HG03571 (cell line): ENCODE results near the gene SLC4A3.

Experiments
- ATAC-seq: cut with Tn5 transposase; IDR thresholded peaks from one replicate; pipeline ENCODE4 v1.9.1; 2021; ENCODE audit not compliant: unreplicated experiment

The SLC4A3 gene

DNA sequence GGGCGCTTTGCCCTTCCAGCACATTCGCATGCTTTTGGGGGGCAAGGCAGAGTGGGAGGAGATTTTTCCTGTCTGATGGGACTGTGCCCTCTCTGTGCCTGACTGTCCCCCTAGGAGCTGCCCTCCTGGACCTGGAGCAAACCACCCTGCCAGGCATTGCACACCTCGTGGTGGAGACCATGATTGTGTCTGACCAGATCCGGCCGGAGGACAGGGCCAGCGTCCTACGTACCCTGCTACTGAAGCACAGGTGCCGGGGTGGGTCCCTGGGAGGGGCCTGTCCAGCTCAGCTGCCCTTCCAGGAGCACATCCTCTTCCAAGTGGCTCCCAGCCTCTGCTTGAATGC lies 5.3 kb downstream of the SLC4A3 start:
- no peak for ATAC-seq

DNA sequence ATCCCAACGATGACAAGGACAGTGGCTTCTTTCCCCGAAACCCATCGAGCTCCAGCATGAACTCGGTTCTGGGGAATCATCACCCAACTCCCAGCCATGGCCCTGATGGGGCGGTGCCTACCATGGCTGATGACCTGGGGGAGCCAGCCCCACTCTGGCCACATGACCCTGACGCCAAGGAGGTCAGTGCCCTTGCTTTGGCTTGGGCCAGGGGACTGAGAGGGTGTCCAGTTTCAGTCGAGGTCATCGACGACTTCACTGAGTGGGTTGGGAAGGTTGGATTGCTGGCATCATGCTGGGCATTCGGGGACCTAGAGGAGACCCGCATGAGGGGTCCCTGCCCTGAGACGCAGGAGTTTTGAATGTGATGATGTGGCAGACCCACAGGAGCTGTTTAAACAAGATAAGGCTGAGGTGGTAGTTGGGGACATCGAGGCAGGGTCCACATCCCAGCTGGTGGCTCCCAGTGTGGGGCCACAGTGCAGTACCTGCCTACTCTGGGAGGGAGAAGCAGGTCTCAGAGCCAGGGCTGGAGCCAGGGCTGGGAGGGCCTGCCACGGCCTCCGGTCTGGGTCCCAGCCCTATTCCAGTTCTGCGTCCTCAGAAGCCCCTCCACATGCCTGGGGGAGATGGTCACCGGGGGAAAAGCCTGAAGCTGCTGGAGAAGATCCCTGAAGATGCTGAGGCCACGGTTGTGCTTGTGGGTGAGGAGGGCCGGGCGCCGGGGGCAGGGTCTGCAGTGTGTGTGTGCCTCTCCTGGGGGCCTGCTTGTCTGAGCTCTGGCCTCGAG lies 6.0 kb downstream of the SLC4A3 start:
- ATAC-seq = no peak

DNA sequence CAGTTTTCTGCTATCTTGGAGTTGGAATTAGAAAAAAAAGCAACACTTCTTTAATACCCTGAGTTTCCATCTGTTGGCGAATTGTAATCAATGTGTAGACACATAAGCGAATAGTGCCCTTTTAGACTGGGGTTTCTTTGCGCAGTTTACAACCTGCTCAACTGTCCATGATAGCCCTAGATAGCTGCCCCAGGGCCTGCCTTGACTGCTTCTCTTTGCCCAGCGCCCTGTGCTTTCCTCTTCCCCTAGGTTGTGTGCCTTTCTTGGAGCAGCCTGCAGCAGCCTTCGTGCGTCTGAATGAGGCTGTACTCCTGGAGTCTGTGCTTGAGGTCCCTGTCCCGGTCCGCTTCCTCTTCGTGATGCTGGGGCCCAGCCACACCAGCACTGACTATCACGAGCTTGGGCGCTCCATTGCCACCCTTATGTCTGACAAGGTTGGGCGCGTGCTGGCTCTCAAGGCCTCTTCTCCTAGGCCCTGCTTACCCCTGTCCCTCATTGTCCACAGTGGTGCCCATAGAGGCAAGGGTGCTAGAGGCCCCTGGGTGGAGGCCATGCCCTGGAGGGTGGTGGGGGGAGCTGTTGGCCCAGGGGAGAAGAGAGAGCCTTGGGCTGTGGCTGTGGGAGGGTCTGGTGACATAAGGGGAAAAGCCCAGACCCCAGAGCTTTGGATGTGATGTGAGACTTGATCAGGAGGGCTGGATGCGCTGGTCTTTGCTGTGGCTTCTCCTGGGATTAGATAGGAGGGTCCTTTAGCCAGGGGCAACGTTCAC lies 6.9 kb downstream of the SLC4A3 start:
- ATAC-seq = no peak

DNA sequence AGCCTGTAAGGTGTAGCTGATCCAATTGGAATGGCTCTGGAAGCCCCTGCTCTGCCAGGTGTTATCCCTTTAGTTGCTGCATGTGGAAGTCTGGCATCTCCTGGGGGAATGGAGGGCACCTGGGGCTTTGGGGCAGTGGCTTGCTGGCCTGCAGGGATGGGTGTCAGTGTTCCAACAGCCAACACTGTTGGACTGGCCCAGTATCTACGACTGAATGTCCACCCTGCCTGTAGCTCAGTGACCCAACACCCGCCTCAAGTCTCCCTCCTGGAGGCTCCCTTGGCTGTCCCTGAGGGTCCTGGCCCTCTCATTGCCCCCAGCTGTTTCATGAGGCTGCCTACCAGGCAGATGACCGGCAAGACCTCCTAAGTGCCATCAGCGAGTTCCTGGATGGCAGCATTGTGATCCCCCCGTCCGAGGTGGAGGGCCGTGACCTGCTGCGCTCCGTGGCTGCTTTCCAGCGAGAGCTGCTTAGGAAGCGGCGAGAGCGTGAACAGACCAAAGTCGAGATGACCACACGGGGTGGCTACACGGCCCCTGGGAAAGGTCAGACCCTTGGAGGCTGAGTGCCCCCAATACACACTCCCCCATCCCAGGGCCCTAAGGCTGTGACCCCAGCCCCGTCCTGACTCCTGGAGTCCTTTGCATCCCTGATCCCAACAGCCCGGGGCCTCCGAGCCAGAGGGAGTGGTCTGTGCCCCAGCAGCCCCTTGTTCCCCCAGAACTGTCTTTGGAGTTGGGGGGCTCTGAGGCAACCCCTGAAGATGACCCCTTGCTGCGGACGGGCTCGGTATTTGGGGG lies 7.7 kb downstream of the SLC4A3 start:
- ATAC-seq = no peak

DNA sequence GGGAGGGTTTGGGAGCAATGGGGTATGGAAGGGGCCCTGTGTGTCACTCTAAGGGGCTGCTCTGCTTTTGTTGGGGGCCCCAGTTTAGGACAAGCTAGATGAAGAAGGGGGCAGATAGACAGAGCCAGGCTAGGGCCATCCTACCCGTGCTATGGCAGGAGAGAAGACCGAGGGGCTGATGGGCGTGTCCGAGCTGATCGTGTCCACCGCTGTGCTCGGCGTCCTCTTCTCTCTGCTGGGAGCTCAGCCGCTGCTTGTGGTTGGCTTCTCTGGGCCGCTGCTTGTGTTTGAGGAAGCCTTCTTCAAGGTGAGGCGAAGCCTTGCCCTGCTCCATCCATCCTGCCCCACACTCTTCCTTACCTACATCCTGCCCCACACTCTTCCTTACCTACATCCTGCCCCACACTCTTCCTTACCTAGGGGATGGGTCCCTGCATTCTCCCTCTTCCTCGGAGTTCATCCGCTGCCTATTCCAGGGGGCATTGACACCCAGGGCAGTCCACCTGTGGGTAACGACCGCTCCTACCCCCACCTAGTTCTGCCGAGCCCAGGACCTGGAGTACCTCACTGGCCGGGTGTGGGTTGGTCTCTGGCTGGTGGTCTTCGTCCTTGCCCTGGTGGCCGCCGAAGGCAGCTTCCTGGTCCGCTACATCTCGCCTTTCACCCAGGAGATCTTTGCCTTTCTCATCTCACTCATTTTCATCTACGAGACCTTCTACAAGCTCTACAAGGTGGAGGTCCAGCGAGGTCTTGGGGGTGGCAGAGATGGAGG lies 8.9 kb downstream of the SLC4A3 start:
- ATAC-seq = no peak

DNA sequence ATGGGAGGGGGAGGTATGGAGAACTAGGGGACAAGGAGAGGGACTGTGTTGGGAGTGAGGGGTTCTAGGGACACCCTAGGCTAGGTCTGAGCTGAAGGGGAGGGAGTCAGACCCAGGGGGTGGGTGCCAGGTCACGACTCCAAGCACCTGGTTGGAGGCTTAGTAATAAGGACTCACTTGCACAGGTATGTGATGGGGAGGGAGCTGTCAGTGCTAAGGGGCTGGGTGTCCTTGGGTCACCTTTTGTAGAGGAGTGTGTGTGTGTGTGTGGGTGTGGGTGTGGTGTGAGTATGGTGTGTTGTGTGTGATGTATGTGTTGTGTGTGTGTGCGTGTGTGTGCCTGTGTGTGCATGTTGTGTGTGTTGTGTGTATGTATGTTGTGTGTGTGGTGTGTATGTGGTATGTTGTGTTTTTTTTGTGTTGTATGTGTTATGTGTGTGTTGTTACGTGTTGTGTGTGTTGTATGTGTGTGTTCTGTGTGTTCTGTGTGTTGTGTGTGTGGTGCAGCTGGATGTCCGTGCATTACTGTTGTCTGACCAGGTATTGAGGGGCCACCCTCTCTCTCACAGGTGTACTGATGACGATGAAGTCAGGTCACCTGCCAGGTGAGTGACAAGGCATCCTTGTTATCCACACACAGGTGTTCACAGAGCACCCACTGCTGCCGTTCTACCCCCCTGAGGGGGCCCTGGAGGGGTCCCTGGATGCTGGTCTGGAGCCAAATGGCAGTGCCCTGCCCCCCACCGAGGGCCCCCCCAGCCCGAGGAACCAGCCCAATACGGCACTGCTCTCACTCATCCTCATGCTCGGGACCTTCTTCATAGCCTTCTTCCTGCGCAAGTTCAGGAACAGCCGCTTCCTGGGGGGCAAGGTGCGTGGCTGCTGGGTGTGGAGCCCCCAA lies 9.8 kb downstream of the SLC4A3 start:
- no peak for ATAC-seq

DNA sequence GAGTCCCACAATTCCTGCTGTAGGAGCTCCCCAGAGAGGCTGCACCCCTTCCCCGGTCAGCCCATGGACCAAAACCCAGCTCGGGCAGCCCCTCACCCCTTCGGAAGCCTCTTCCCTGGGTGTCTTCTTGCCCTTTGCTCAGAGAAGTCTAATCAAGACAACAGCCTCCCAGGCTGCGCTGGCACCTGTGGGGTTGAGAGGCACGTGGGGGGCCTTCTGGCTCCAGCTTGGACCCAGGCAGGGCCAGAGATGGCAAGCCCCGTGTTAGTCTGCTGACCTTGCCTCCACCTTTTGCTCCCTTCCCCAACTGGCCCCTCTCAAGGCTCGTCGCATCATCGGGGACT lies 10.4 kb downstream of the SLC4A3 start:
- ATAC-seq = no peak

DNA sequence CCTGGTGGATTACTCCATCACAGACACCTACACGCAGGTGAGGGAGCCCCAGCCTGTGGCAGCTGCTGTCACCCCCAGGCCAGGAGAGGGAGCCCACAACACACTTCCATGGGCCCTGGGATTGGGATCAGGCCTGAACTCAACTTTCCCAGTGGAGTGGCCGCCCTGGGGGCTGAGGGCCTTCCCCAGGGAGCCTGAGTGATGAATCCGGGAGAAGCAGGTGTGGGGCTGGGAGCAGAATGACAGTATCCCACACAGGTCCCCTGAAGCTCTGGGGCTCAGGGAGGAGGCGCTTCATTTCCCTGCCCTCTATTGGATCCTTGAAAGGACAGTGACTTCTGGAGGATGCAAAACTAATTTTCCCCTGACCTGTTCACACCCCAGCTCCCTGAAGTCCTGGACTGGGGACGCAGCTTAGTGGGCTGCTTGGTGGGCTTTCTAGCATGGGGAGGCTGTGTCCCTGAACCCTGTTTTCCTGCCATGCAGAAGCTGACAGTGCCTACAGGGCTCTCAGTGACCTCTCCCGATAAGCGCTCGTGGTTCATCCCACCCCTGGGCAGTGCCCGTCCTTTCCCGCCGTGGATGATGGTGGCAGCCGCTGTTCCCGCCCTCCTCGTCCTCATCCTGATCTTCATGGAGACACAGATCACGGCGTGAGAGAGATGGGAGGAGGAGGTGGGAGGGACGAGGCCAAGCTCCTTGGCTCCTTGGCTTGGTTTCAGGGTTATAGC lies 11.0 kb downstream of the SLC4A3 start:
- ATAC-seq = no peak

DNA sequence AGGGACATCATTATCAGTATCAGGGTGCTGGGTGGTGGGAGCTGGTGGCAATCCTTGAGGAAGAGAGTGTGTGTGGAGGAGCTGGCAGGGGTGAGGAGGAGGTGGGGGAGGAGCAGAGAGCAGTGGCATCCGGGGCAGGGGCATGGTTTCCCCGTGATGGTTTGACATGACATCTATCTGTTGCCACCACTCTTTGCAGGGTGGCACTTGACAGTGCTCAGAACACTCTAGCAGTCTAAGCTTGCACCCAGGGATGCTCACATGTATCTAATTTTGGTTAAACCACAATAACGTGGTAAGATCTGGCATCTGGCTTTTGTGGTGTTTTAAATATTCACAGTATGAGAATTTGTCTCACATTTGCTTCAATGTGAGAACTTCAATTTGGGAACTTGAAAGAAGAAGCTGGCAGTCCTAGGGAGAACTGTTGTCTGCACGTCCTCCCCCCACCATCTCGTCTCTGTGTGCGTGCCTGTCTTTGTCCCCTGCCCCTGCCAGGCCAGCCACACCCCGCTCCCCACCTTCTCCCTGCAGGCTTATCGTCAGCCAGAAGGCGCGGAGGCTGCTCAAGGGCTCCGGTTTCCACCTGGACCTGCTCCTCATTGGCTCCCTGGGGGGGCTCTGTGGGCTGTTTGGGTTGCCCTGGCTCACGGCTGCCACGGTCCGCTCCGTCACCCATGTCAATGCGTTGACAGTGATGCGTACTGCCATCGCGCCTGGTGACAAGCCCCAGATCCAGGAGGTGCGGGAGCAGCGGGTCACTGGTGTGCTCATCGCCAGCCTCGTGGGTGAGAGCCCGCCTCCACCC lies 11.7 kb downstream of the SLC4A3 start:
- ATAC-seq = no peak

DNA sequence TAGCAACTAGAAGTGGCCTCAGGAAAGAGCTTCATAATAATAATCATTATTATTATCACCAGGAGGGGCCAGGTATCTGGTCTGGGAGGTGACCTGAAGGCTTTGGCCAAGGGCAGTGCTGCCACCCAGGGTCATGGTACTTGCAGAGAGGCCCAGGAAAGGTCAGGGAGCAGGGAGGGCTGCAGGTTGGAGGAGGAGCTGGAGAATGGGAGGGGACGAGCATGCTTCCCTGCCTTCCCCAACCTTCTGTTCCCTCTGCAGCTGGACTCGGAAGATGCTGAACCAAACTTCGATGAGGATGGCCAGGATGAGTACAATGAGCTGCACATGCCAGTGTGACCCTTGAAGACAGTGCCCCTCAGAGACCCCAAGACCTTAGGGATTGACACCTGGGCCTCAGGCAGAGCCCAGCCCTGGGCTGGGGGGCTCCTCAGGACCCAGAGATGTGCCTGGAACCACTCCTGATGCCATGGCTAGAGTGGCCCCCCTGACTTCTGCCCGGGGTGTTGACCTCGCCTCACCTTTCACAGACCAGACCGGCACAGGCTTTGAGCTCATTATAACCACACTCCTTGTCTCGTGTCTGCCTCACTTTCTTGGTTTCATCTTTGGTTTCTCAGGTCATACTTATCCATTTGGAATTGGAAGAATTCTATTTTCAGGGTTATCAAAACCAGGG lies 14.1 kb downstream of the SLC4A3 start:
- no peak for ATAC-seq

DNA sequence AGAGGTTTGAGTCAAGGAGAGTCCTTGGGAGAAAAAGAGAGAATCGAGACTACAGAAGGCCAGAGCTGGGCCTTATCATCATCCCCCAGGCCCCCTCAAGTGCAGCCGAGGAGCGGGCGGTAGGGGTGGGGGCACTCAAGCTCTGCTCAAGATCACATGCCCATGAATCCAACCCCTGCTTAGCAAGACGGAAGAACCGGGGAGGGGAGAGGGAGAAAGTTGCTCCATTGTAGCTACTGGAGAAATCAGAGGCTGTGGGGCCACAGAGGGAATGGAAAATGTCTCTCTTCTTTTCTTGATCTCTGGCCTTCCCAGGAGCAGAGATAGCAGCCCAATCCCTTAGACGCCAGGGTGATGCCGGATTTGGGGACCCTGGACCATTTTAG lies 14.6 kb downstream of the SLC4A3 start:
- ATAC-seq = no peak

DNA sequence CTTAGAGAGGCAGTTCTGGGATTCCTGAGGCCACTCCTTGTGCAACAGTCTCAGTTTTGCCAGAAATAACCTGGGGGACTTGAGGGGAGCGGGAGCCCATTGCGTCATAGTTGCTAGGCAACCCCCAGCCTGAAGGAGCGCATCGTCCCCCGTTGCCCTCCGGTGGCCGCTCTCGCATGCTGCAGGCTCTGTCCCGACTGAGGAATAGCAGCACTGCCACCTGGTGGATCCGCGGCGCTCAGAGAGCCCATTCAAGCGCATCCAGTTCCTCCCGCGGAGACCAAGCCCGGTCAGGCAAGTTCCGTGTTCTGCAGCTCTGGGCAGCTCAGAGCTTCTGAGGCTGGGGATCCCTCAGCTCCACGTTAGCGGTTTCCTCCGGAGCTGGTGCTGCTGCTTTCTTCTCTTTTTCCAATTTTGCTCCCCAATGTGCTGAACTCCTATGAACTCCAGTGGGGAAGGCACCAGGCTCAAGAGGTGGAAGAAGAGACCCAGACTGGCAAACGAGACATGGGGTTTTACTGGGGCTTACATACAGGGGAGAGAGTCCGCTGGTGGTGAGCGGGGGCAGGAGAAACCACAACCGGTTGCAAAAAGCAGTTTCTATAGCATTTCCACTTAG lies 15.1 kb downstream of the SLC4A3 start:
- ATAC-seq = peak; percentile 99

DNA sequence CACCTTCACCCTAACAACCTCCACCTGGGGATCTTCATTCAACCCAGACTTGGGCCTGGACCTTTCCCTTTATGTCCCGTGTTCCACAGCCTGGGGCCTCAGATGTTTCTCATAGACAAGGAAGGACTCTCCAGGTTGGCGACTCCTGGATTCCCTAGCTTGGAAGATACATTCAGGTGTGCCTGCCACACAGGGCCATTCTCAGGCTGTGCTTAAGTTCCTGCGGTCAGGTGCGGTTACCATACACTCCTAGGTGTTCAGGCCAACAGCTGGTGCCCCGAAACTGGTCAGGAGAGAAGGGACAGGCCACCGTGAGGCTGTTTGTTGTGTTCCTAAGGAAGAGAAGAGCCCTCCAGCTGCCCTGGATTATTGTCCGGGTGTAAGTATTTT lies 15.6 kb downstream of the SLC4A3 start:
- ATAC-seq = no peak

DNA sequence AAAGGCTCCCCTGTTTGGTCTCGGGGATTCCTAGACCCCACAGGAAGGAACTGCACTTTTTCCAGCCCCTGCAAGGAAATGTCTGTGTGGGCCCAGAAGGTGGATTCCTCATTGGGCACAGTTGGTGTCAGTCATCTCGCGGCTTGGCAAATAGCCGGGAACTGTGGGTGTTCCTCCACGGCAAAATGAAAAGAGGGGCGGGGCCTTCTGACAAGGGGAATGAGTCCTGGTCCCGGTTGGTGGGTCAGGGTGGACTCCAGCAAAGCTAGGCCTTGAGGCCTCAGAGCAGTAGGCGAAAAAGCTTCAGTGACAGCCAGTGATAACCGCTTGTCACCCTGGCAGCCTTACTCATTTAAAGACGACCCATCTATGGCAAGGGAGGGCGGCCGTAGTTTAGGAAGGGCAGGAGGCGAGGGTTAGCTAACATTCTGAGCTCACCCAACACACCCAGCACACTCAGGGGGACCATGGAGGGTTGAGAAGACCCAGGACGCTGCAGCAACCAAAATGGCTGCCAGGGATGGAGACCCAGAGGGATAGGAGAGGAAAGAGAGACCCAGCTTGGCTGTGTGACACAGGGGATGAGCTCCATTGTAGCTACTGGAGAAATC lies 16.5 kb downstream of the SLC4A3 start:
- ATAC-seq = no peak

DNA sequence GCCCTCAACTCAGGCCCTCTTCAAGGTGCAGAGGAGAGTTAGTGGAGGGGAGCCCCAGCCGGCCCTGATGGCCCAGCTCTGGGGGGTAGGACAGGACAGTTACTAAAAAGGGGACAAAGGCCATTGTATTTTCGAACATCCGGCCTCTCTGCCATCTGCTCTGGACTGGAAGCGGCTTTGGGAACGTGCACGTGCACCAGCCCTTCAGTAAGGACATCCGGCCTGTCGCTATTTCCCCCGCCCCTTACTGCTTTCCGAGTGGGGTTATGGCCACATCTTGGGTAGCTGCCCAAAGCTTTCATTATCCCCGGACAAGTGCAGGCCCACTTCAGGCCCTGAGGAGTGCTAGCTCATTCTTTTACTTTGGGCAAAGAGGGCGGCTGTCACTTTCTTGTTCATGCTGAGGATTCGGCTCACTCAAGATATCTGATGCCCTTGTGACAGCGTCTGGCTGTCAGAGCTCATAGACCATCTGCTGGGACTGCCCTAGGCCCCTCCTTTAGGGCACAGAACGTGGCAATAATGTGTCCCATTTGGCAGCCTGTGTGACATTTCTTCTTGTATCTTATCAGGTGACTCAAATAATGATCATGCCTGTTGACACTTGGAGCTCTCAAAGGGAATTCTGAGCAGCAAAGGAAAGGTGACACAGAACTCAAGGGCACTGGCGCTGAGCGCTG lies 17.5 kb downstream of the SLC4A3 start:
- ATAC-seq = no peak

DNA sequence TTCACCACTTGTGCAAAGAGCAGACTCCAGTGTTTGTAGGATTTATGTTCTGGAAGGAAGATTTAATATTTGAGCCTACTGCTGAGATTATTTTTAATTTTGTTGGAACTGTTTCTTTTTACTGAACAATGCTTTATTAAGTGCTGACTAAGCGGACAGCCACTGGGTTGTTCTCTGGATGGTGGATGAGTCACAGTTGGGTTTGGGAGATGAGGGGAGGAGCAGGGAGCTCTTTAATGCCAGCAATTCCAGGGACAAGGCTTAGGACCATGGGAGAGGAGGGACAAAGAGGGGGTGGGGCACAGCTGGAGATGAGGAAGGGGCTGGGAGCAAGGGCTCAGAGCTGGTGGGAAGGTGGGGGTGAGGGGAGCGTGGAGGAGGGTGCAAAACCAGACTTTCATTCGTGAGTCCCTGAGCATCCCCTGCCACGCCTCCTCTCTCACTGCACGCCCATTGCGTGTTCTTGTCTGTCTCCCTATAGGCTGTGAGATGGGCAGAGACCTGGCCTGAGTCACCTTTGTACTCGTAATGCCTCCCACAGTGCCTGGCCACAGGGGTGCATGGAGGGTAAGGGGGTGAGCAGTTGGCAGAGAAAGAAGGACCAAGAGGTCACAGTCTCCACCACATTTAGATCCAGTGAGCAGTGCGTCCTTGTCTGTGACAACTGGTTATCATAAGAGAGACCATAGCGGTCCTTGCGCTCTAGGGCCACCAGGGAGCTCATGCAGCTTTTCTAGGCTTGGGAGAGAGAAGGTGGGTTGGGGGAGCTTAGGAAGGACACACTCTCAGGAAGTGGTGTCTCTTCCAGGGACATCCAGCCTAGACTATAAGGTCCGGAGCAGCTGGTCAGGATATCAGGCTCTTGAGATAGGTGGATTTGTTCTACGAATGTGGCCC lies 18.4 kb downstream of the SLC4A3 start:
- ATAC-seq = no peak
